Loucy (cell line): ENCODE data around the gene IGSF22.
"Not testable (repeated sequence)": the region's sequence is repeated elsewhere in the genome, so short reads cannot be mapped to it uniquely, and the experiment has no call there.

Experiments
- H2AFZ ChIP-seq: fragments of 200-600 bp; sonication (generic); 2 replicates; pipeline ENCODE4 v1.6.0; 2016; ENCODE audit warnings: antibody characterized with exemption, mild to moderate bottlenecking, low read length, moderate library complexity
- H3F3A ChIP-seq: fragments of 200-600 bp; 2 replicates; pipeline ENCODE4 v1.6.0; 2016; ENCODE audit warnings: antibody characterized with exemption, low read depth, mild to moderate bottlenecking
- H3K27me3 ChIP-seq: fragments of 200-600 bp; sonication (generic); 2 replicates; pipeline ENCODE4 v1.6.1; 2014; ENCODE audit warnings: low read length, mild to moderate bottlenecking; ENCODE audit not compliant: insufficient read depth, poor library complexity, severe bottlenecking
- H3K36me3 ChIP-seq: fragments of 200-600 bp; sonication (generic); 2 replicates; pipeline ENCODE4 v1.6.1; 2016; ENCODE audit warnings: low read length; ENCODE audit not compliant: insufficient read depth
- H3K4me1 ChIP-seq: fragments of 200-600 bp; sonication (generic); 2 replicates; pipeline ENCODE4 v1.5.1; 2014; ENCODE audit warnings: low read length, mild to moderate bottlenecking; ENCODE audit not compliant: insufficient read depth, poor library complexity, severe bottlenecking
- H3K4me2 ChIP-seq: fragments of 200-600 bp; sonication (generic); 2 replicates; pipeline ENCODE4 v1.6.0; 2014; ENCODE audit warnings: antibody characterized with exemption, low read length, low read depth, mild to moderate bottlenecking; ENCODE audit not compliant: poor library complexity, severe bottlenecking
- H3K4me3 ChIP-seq: fragments of 200-600 bp; sonication (generic); 2 replicates; pipeline ENCODE4 v1.5.1; 2014; ENCODE audit warnings: low read length, mild to moderate bottlenecking, mixed read lengths; ENCODE audit not compliant: poor library complexity, severe bottlenecking
- H3K79me2 ChIP-seq: fragments of 200-600 bp; sonication (generic); 2 replicates; pipeline ENCODE4 v1.6.1; 2014; ENCODE audit warnings: low read length; ENCODE audit not compliant: insufficient read depth
- H3K9ac ChIP-seq: fragments of 200-600 bp; sonication (generic); 2 replicates; pipeline ENCODE4 v1.6.0; 2014; ENCODE audit warnings: mild to moderate bottlenecking, low read depth, low read length, moderate library complexity; ENCODE audit not compliant: poor library complexity, severe bottlenecking
- H3K9me2 ChIP-seq: fragments of 200-600 bp; sonication (generic); replicated peaks from 2 replicates; pipeline ENCODE4 v1.6.1; 2016; ENCODE audit warnings: low read depth, low read length, mixed read lengths
- H3K9me3 ChIP-seq: fragments of 200-600 bp; sonication (generic); 2 replicates; pipeline ENCODE4 v1.6.1; 2014; ENCODE audit warnings: mild to moderate bottlenecking, antibody characterized with exemption, low read length, low read depth; ENCODE audit not compliant: insufficient read depth
- H4K20me1 ChIP-seq: fragments of 200-600 bp; sonication (generic); 2 replicates; pipeline ENCODE4 v1.6.0; 2014; ENCODE audit warnings: antibody characterized with exemption, low read length, mild to moderate bottlenecking; ENCODE audit not compliant: insufficient read depth, poor library complexity, severe bottlenecking
- CTCF ChIP-seq: fragments of 200-600 bp; sonication (generic); conservative IDR thresholded peaks from 2 replicates; pipeline ENCODE4 v1.5.1; 2014; ENCODE audit warnings: mild to moderate bottlenecking, antibody characterized with exemption, low read length
- EZH2phosphoT487 ChIP-seq: fragments of 200-600 bp; IDR thresholded peaks from 2 replicates; pipeline ENCODE4 v1.6.1; 2018; ENCODE audit warnings: antibody characterized with exemption, mild to moderate bottlenecking, moderate library complexity, borderline replicate concordance

The IGSF22 gene

GRCh38 chr11:18676803-18677202 is 49.2 kb downstream of the IGSF22 start:
- Histone ChIP-seq H3K4me2 (no peak overlapping the region), H2AFZ (no peak overlapping the region), H3K4me1 (no peaks in the 10 kb centered on the region), H3K9me2 (no peaks in the 10 kb centered on the region), H4K20me1 (no peaks in the 10 kb centered on the region), H3K36me3 (no peaks in the 10 kb centered on the region), H3K9ac (no peak overlapping the region), H3K27me3 (peaks cover 45% of the 10 kb centered on the region), H3K4me3 (no peak overlapping the region), H3K9me3 (no peaks in the 10 kb centered on the region), H3K79me2 (no peaks in the 10 kb centered on the region), H3F3A (no peaks in the 10 kb centered on the region)
- no peak for TF ChIP-seq EZH2phosphoT487

- not testable (repeated sequence) for H3K9me3 ChIP-seq, H3K79me2 ChIP-seq, H3F3A ChIP-seq, H4K20me1 ChIP-seq, H3K9ac ChIP-seq, H3K9me2 ChIP-seq, H3K4me1 ChIP-seq, H3K4me3 ChIP-seq, H3K36me3 ChIP-seq, H3K4me2 ChIP-seq, H2AFZ ChIP-seq
- TF ChIP-seq EZH2phosphoT487, result peak; percentile 64; the same call in 1 of the 2 replicates
- H3K27me3 ChIP-seq, result peaks cover 78% of the 10 kb centered on the region
Observed at GRCh38 chr11:18672209-18672608, 53.8 kb downstream of the IGSF22 start.

- no peak for TF ChIP-seq EZH2phosphoT487
- TF ChIP-seq CTCF, result no peak
- H3K4me3 ChIP-seq, result no peak overlapping the region
- no peak overlapping the region for H3K4me2 ChIP-seq
- no peaks in the 10 kb centered on the region for H3K9me2 ChIP-seq
- no peak overlapping the region for H2AFZ ChIP-seq
- no peaks in the 10 kb centered on the region for H3K9me3 ChIP-seq
- no peaks in the 10 kb centered on the region for H3K4me1 ChIP-seq
- no peak overlapping the region for H3K9ac ChIP-seq
- no peaks in the 10 kb centered on the region for H4K20me1 ChIP-seq
- H3K27me3 ChIP-seq, result peaks cover 85% of the 10 kb centered on the region
- no peaks in the 10 kb centered on the region for H3K79me2 ChIP-seq
- no peaks in the 10 kb centered on the region for H3F3A ChIP-seq
- no peaks in the 10 kb centered on the region for H3K36me3 ChIP-seq
Observed at GRCh38 chr11:18671246-18671645, 54.7 kb downstream of the IGSF22 start.

GRCh38 chr11:18669711-18670110 is 56.3 kb downstream of the IGSF22 start:
- H3F3A ChIP-seq, result no peaks in the 10 kb centered on the region
- H3K36me3 ChIP-seq, result no peaks in the 10 kb centered on the region
- peaks cover 78% of the 10 kb centered on the region for H3K27me3 ChIP-seq
- no peak overlapping the region for H3K9ac ChIP-seq
- H4K20me1 ChIP-seq, result no peaks in the 10 kb centered on the region
- H3K4me1 ChIP-seq, result peaks cover 13% of the 10 kb centered on the region
- TF ChIP-seq EZH2phosphoT487 (no peak), CTCF (no peak)
- H3K79me2 ChIP-seq, result no peaks in the 10 kb centered on the region
- H3K9me3 ChIP-seq, result no peaks in the 10 kb centered on the region
- H3K4me2 ChIP-seq, result no peak overlapping the region
- H3K9me2 ChIP-seq, result no peaks in the 10 kb centered on the region
- H3K4me3 ChIP-seq, result no peak overlapping the region
- no peak overlapping the region for H2AFZ ChIP-seq
